Activated CD8-positive, alpha-beta memory T cell treated with anti-CD3 and anti-CD28 coated beads for 1 hour (primary cell): ENCODE data around the gene LGALS7.
"Not testable (repeated sequence)": the region's sequence is repeated elsewhere in the genome, so short reads cannot be mapped to it uniquely, and the experiment has no call there.

ENCODE experiments used
- DNase-seq, 2 donors: peaks; one replicate each; pipeline ENCODE4 v3.0.0-alpha.2; 2020; ENCODE audit warnings: low read depth in 1 of 2; ENCODE audit errors: extremely low read depth in 1 of 2

LGALS7 gene

DNA sequence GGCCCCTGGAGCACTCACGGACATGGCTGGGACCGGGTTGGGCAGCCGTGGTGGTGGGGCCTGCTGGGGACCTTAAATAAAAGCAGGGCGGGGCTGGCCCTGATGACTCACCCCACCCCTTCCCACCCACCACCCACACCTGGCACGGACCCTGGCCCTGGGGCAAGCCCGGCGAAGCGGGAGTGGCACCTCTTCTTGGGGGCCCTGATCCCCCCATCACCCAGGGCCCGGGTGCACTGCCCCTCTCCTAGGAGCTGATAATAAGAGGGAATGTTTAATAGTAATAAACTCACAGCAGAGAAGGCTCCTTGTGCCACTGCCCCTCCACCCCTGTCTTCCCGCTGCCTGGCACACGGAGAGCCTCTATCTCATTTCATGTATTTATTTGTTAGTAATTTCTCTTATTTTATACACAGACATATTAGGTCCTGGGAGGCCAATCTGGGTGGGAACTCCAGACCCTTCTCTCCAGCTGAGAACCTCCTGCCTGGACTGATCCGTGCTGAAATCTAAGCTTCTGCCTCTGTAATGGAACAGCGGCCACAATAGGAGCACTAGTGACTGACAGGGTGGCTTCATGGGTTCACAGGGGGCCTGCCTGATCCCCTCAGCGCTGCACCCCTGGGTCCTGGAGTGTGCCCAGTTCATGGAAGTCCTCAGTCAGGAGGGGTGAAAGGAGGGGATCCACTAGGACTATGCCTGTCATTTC, at the start of gene LGALS7:
LGALS7 (minus strand) TSS at position 49 of the 709 bp plus-strand sequence; CDS start at position 24, 25 bp downstream.
- DNase-seq = no peak

GRCh38 chr19:38821230-38821825, 48.0 kb upstream of the LGALS7 start:
- not testable (repeated sequence) for DNase-seq

- DNase-seq = no peak
These were observed 46.1 kb upstream of the LGALS7 start for GRCh38 chr19:38819231-38819920.

DNA sequence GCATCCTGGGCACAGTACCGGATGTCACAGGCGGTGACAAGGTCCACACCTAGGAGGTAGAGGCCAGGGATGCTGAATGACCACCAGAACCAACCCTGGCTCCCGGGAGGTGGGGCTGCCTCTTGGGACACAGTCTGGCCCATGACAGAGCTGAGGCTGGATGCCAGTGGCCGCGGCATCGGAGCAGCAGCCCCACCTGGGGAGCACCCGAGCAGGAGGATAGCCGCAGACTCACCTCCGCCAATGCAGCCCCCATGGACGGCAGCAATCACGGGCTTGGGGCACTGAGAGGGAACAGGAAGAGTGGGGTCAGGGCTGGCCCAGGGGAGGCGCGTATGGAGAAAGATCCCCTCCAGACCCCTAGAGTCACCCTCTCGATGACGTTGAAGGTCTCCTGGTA, 43.8 kb upstream of the LGALS7 start:
- no peak for DNase-seq

DNA sequence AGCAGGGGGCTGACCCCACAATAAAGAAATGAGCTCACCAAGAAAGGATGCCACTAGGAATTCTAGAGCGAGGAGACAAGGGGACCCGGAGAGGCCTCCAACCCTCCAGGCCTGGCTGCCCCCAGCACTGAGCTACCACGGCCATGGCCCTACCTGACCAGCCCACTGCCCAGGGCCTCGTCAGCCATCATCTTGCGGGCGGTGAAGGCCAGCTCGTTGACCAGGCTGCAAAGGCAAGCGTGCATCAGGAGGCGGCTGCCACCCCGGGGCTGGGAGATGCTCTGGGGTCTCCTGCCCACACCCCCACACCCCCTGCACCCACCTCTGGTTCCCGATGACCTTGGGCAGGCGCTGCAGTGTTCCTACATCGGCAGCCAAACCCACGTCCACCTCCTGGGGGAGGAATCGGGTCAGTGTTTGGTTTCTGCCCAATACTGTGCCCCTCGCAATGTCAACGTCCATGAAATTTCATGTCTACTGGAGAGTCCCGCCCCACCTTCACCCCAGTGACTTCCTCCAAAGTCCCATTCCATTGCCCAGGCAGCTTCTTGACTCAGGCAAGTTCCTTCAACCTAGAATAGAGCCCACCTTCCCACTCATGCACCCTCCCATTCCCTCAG, 42.9 kb upstream of the LGALS7 start:
- DNase-seq = no peak

- no peak for DNase-seq
These were observed 42.0 kb upstream of the LGALS7 start for GRCh38 chr19:38815059-38816001.

- DNase-seq = not testable (repeated sequence)
These were observed 40.6 kb upstream of the LGALS7 start for GRCh38 chr19:38813932-38814331.

- DNase-seq = no peak
These were observed 40.0 kb upstream of the LGALS7 start for GRCh38 chr19:38813323-38813722.

GRCh38 chr19:38812841-38813320, 39.6 kb upstream of the LGALS7 start, which contains the start of gene LGALS4:
LGALS4 (minus strand) TSS chr19:38812945; CDS start chr19:38812886, 59 bp downstream.
- no peak for DNase-seq

GRCh38 chr19:38812009-38812840, 38.9 kb upstream of the LGALS7 start:
- no peak for DNase-seq

DNA sequence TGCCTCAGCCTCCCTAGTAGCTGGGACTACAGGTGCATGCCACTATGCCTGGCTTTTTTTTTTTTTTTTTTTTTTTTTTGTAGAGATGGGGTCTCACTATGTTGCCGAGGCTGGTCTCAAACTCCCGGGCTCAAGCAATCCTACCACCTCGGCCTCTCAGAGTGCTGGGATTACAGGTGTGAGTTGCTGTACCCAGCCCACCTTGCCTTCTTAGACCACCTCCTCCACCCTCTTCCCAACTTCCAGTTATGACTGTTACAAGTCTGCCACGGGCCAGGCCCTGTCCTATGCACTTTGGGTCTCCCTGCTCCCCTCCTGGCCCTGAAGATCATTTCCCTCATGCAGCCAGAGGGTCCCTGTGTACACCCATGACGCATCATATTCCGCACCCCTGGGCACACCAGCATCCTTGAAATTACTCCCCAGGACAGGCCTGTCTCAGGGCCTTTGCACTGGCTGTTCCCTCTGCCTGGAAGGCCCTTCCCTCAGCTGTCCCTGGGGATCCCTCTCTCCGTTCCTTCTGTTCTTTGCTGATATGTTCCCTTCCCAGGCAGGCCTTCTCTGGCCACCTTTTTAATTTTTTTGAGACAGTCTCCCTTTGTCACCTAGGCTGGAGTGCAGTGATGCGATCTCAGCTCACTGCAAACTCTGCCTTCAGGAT, 36.4 kb upstream of the LGALS7 start:
- DNase-seq = no peak

GRCh38 chr19:38808741-38809140, 35.4 kb upstream of the LGALS7 start:
- no peak for DNase-seq

- not testable (repeated sequence) for DNase-seq
These were observed 34.2 kb upstream of the LGALS7 start for GRCh38 chr19:38807374-38808098.

GRCh38 chr19:38806371-38806770, 33.1 kb upstream of the LGALS7 start:
- DNase-seq = no peak

- DNase-seq = no peak
These were observed 31.9 kb upstream of the LGALS7 start for GRCh38 chr19:38805180-38805579.

- DNase-seq = no peak
These were observed 30.2 kb upstream of the LGALS7 start for GRCh38 chr19:38803543-38803942.

DNA sequence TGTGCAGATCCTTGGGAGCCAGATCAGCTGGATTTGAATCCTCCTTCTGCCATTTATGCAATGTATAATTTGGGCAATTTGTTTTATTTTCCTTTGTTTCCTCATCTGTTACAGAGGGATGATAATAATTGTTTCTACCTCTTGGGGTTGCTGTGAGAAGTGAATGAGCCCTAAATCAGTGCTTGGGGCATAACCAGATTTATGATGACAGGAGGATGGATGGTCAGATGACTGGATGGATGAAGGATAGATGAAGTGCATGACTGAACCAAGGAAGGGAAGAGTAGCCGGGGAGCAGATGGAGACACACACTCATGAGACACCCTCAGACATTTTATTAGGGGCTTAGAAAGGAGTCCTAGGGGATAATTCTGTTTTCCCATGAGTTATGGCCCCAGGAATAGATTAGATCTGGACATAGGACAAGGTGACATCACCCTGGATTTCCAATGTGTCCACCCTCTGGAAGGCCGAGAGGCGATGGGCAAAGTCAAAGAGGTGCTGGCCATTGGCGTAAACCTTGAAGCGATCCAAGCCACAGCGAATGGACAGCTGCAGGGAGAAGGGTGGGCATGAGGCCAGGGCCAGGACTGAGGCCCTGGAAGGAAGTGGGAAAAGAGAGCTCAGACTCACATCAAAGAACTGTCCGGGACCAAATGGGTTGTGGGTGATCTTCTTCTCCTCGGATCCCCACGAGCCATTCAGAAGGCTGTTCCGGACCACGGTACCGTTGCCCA, 28.2 kb upstream of the LGALS7 start:
- DNase-seq = no peak
